Dermis lymphatic vessel endothelial cell (primary cell): ENCODE data around the gene PCDHB4. TPM values are rescaled to one million over a fixed set of nuclear protein-coding genes. Genes with fewer than 3 reads are reported as not detected.

Source experiments
- total RNA-seq: library from RNA; depleted of rRNA; stranded (reverse); fragments of >200 nt; gene quantifications from 2 replicates; pipeline ENCODE4 v1.2.1, GENCODE V29; 2014

PCDHB4 gene
- 0.09 and 0.22 TPM in 2 replicates for total RNA-seq

GRCh38 chr5:141121563-141121962 is at the start of gene PCDHB4:
Gene PCDHB4 (plus strand): TSS chr5:141121818. CDS start chr5:141121999, 181 bp downstream.

GRCh38 chr5:141094481-141095262 is 26.9 kb upstream of the PCDHB4 start, which contains the start of gene PCDHB2:
Gene PCDHB2 (plus strand): TSS chr5:141094615. CDS start chr5:141094791, 176 bp downstream.

GRCh38 chr5:141100243-141100805 is 21.3 kb upstream of the PCDHB4 start, which contains the start of gene PCDHB3:
Gene PCDHB3 (plus strand): TSS chr5:141100473. CDS start chr5:141100650, 177 bp downstream.

GRCh38 chr5:141135030-141135717 is 13.6 kb downstream of the PCDHB4 start, which contains the start of gene PCDHB5:
Gene PCDHB5 (plus strand): TSS chr5:141135206. CDS start chr5:141135435, 229 bp downstream.

GRCh38 chr5:141149812-141150211 is 28.2 kb downstream of the PCDHB4 start, which contains the start of gene PCDHB6:
Gene PCDHB6 (plus strand): TSS chr5:141150057. CDS start chr5:141150258, 201 bp downstream.

GRCh38 chr5:141172381-141173204 is 51.0 kb downstream of the PCDHB4 start, which contains the start of gene PCDHB7:
Gene PCDHB7 (plus strand): TSS chr5:141172644. CDS start chr5:141172836, 192 bp downstream.

Other genes with a start within 250 kb of the PCDHB4 start
- gene PCDHA12, start 246.5 kb upstream of the PCDHB4 start, total RNA-seq: under 0.01 TPM in 1 of 2 replicates, not detected in the other
- 0.09 TPM in 1 of 2 replicates, not detected in the other for gene PCDHA13, start 239.7 kb upstream of the PCDHB4 start, total RNA-seq
- gene PCDHAC1, start 195.5 kb upstream of the PCDHB4 start, total RNA-seq: 0.09 and 0.11 TPM in 2 replicates
- 0.11 and 0.17 TPM in 2 replicates for gene PCDHAC2, start 155.3 kb upstream of the PCDHB4 start, total RNA-seq
- gene PCDHB1, start 70.4 kb upstream of the PCDHB4 start, total RNA-seq: not detected in 2 replicates
- gene PCDHB2, start 27.2 kb upstream of the PCDHB4 start, total RNA-seq: 0.22 and 1.7 TPM in 2 replicates
- gene PCDHB3, start 21.3 kb upstream of the PCDHB4 start, total RNA-seq: 0.22 and 0.69 TPM in 2 replicates
- gene PCDHB5, start 13.4 kb downstream of the PCDHB4 start, total RNA-seq: 0.43 and 0.87 TPM in 2 replicates
- gene PCDHB6, start 28.2 kb downstream of the PCDHB4 start, total RNA-seq: 0.09 and 0.11 TPM in 2 replicates
- 0.87 and 1.8 TPM in 2 replicates for gene PCDHB7, start 50.8 kb downstream of the PCDHB4 start, total RNA-seq
- 0.43 and 0.65 TPM in 2 replicates for gene PCDHB8, start 56.0 kb downstream of the PCDHB4 start, total RNA-seq
- 0.33 and 0.69 TPM in 2 replicates for gene PCDHB16, start 60.6 kb downstream of the PCDHB4 start, total RNA-seq
- 0.22 and 0.26 TPM in 2 replicates for gene PCDHB9, start 65.3 kb downstream of the PCDHB4 start, total RNA-seq
- gene PCDHB10, start 70.5 kb downstream of the PCDHB4 start, total RNA-seq: 0.98 and 1.0 TPM in 2 replicates
- gene PCDHB11, start 77.8 kb downstream of the PCDHB4 start, total RNA-seq: 0.43 and 0.77 TPM in 2 replicates
- 0.33 and 0.60 TPM in 2 replicates for gene PCDHB12, start 86.9 kb downstream of the PCDHB4 start, total RNA-seq
- gene PCDHB13, start 92.1 kb downstream of the PCDHB4 start, total RNA-seq: 1.1 and 1.3 TPM in 2 replicates
- 0.86 and 0.98 TPM in 2 replicates for gene PCDHB14, start 101.5 kb downstream of the PCDHB4 start, total RNA-seq
- gene PCDHB15, start 123.6 kb downstream of the PCDHB4 start, total RNA-seq: 0.43 and 0.86 TPM in 2 replicates
- gene SLC25A2, start 182.2 kb downstream of the PCDHB4 start, total RNA-seq: 0.09 and 0.22 TPM in 2 replicates
- gene TAF7, start 199.0 kb downstream of the PCDHB4 start, total RNA-seq: 78.7 and 81.5 TPM in 2 replicates
- 0.34 and 0.43 TPM in 2 replicates for gene PCDHGA1, start 208.7 kb downstream of the PCDHB4 start, total RNA-seq
- gene PCDHGA2, start 216.9 kb downstream of the PCDHB4 start, total RNA-seq: 0.86 and 1.1 TPM in 2 replicates
- gene PCDHGA3, start 222.0 kb downstream of the PCDHB4 start, total RNA-seq: 0.54 and 0.69 TPM in 2 replicates
- 0.76 and 1.6 TPM in 2 replicates for gene PCDHGB1, start 228.3 kb downstream of the PCDHB4 start, total RNA-seq
- 2.0 and 2.6 TPM in 2 replicates for gene PCDHGA4, start 233.2 kb downstream of the PCDHB4 start, total RNA-seq
- 1.3 and 2.7 TPM in 2 replicates for gene PCDHGB2, start 238.2 kb downstream of the PCDHB4 start, total RNA-seq
- gene PCDHGA5, start 242.3 kb downstream of the PCDHB4 start, total RNA-seq: 0.43 and 0.77 TPM in 2 replicates
- 2.6 and 4.3 TPM in 2 replicates for gene PCDHGB3, start 248.4 kb downstream of the PCDHB4 start, total RNA-seq